ENCODE measurements around the gene PBX1. TPM values are rescaled to one million over a fixed set of nuclear protein-coding genes. Genes with fewer than 3 reads are reported as not detected.
A peak's percentile ranks its signal among the peaks of the same experiment; 100 is the strongest.

The PBX1 gene
- total RNA-seq, 2 donors from 2014 or later = 33.3 to 37.4 TPM

DNA sequence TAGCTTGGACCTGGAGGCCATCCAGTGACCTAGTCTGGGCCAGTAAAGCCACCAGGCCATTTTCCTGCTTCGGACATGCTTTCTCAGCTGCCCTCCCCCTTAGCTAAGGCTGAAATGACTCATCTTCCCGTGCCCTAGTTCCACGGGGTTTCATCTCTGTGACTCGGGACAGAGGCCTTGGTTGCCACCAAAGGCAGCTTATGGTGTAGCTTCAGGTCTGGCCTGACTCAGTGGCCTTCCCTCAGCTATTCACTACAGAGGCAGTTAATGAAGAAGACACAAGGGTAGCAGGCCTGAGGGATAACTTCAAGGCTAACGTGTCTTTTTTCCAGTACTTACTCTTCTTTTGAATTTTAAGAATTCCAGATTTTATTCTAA, 82.4 kb downstream of the PBX1 start:
- Histone ChIP-seq H3K36me3 (no peaks in the 10 kb centered on the region), H3K4me3 (no peak overlapping the region), H3K27me3 (no peaks in the 10 kb centered on the region), H3K9me3 (no peaks in the 10 kb centered on the region), H3K27ac (peak overlapping the region; percentile 66 to 80), H3K4me1 (peaks cover 0 to 83% of the 10 kb centered on the region in 2 donors)
- TF ChIP-seq, protein P1, sequence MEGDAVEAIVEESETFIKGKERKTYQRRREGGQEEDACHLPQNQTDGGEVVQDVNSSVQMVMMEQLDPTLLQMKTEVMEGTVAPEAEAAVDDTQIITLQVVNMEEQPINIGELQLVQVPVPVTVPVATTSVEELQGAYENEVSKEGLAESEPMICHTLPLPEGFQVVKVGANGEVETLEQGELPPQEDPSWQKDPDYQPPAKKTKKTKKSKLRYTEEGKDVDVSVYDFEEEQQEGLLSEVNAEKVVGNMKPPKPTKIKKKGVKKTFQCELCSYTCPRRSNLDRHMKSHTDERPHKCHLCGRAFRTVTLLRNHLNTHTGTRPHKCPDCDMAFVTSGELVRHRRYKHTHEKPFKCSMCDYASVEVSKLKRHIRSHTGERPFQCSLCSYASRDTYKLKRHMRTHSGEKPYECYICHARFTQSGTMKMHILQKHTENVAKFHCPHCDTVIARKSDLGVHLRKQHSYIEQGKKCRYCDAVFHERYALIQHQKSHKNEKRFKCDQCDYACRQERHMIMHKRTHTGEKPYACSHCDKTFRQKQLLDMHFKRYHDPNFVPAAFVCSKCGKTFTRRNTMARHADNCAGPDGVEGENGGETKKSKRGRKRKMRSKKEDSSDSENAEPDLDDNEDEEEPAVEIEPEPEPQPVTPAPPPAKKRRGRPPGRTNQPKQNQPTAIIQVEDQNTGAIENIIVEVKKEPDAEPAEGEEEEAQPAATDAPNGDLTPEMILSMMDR (IDR thresholded peaks at IDR 0.05) = no peak
- no peak for DNase-seq (ENCODE audit: low spot score)

DNA sequence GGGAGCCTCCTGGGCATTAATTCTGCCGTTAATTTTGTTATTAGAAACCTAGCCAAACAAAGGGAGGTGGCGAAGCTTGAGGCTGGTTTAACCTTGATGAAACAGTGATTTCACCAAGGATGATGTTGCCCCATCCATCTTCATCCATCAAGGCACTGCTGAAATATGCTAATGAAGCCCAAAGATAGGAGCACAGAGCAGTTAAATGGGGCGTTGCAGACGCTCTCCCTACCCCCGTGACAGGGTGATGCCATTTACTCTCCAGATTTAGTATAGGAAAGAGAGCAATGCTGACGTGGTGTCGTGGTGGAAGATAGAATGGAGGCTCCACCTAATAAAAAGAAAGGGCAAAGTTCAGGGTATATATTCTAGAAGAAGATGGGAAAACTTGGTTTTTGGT, 84.0 kb downstream of the PBX1 start:
- TF ChIP-seq, protein P1 (IDR thresholded peaks at IDR 0.05) = no peak
- H3K4me3 ChIP-seq = no peak overlapping the region
- peak overlapping the region; percentile 66 to 80 for H3K27ac ChIP-seq
- no peaks in the 10 kb centered on the region for H3K9me3 ChIP-seq
- H3K4me1 ChIP-seq = peaks cover 0 to 74% of the 10 kb centered on the region in 2 donors
- H3K36me3 ChIP-seq = no peaks in the 10 kb centered on the region
- no peak for DNase-seq (ENCODE audit: low spot score)
- no peaks in the 10 kb centered on the region for H3K27me3 ChIP-seq

DNA sequence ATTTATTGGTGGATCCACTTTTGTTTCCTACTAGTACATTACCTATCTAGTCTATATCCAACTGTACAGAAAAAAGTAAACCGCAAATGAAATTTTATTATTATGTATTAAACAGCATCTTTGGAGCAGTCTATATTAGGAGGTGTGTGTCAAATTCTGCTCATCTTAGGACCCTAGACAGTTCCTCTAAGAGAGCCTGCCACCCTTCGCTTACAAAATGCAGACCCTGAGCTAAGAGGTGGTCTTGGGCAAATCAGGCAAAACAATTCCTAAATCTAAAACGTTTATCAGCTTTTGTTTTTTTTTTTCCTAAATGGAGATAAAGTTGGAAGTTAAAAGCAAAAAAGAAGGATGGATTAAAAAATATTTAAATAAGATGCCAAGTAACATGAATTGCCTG, 85.3 kb downstream of the PBX1 start:
- Histone ChIP-seq H3K27me3 (no peaks in the 10 kb centered on the region), H3K4me3 (no peak overlapping the region), H3K36me3 (no peaks in the 10 kb centered on the region), H3K27ac (peak overlapping the region; percentile 47 to 80), H3K4me1 (peaks cover 0 to 74% of the 10 kb centered on the region in 2 donors), H3K9me3 (no peaks in the 10 kb centered on the region)
- TF ChIP-seq, protein P1 (IDR thresholded peaks at IDR 0.05) = no peak
- DNase-seq (ENCODE audit: low spot score) = no peak

DNA sequence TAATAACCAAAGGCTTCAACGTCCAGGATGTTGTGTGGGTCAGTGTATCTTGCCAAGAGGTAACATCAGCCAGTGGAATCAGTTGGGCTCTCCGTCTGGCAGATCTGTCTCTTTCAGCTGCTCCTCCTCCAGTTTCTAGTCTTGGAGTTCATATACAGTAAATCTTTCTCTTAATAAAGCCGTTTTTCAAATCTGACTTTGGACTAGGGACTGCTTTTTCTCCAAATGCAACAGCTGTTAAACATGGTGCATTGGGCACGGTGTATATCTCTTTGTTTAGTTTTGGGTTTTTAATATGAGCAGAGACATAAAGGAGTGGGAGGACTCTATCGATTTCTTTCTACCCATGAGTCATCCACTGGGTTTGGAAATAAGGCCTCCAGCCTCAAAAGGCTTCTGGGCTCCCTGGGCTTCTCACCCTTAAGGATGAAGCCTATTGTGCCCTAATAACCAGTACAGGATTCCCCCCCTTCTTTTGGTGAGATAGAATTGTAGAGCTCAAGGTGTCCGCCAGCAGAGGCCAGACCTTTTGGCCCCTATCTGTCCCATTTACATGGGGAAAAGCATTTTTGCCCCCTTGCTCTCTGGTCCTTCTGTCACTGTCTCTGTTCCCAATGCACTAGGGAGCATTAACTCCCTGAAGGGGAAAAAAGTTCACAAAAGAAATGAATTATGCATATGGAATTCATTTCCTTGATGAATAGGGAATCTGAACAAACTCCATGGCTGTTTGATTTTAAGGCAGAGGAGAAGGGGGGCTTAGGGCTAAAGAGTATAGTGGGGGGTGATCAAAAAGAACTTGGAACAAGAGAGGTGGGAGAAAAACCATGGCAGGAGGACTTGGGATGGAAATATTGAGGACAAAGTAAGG, 86.0 kb downstream of the PBX1 start:
- H3K27me3 ChIP-seq = no peaks in the 10 kb centered on the region
- no peaks in the 10 kb centered on the region for H3K9me3 ChIP-seq
- TF ChIP-seq, protein P1 (IDR thresholded peaks at IDR 0.05) = no peak
- H3K36me3 ChIP-seq = no peaks in the 10 kb centered on the region
- peaks cover 0 to 75% of the 10 kb centered on the region in 2 donors for H3K4me1 ChIP-seq
- H3K27ac ChIP-seq = peak overlapping the region; percentile 47 to 80
- no peak for DNase-seq (ENCODE audit: low spot score)
- H3K4me3 ChIP-seq = no peak overlapping the region

DNA sequence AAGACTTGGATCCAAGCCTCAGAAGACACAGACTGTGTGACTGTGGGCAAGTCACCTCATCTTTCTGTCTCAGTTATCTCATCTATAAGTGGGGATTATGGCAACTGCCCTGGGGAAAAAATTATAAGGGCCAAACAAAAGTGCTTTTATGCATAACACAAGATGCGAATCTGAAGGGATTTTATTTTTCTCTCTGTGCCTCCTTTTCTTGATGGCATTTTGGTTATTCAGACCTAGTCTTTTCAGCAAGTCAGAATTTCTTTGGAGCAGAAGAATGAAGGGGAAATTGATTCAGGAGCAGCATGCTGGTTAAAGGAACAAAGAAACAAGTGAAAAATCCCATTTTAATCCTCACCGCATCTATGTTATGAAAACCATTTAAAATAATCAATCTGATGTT, 86.9 kb downstream of the PBX1 start:
- no peak for DNase-seq (ENCODE audit: low spot score)
- TF ChIP-seq, protein P1 (IDR thresholded peaks at IDR 0.05) = no peak

More for the DNA sequence above, 86.9 kb downstream of the PBX1 start:
- Histone ChIP-seq H3K4me3 (no peak overlapping the region), H3K36me3 (no peaks in the 10 kb centered on the region), H3K27me3 (no peaks in the 10 kb centered on the region), H3K27ac (peak overlapping the region in 1 of 2 donors; percentile 80), H3K4me1 (peaks cover 0 to 69% of the 10 kb centered on the region in 2 donors), H3K9me3 (no peaks in the 10 kb centered on the region)
